Panc1 (cell line): ENCODE results near the gene LHFPL2.

Experiments
- POLR2AphosphoS5 ChIP-seq: IDR thresholded peaks from 2 replicates; pipeline ENCODE4 v1.6.1; 2012; ENCODE audit warnings: mild to moderate bottlenecking, low read depth, low read length, moderate library complexity
- TCF7L2 ChIP-seq: IDR thresholded peaks from 2 replicates; pipeline ENCODE4 v1.6.1; 2011; ENCODE audit warnings: mild to moderate bottlenecking, low read depth, low read length, inconsistent platforms
- TF ChIP-seq, protein P1 (sequence below): fragments of 450-650 bp; IDR thresholded peaks from 2 replicates; pipeline ENCODE4 v1.5.1; 2017; ENCODE audit warnings: mild to moderate bottlenecking
- TF ChIP-seq, protein P2 (sequence below), 2 experiments: IDR thresholded peaks; 2 replicates each; pipeline ENCODE4 v1.6.1; 2011 to 2012; ENCODE audit warnings: low read depth in 2 of 2, control low read depth in 1 of 2, low read length in 1 of 2, mild to moderate bottlenecking in 1 of 2, moderate library complexity in 1 of 2; ENCODE audit not compliant: insufficient read depth in 1 of 2

DNA sequence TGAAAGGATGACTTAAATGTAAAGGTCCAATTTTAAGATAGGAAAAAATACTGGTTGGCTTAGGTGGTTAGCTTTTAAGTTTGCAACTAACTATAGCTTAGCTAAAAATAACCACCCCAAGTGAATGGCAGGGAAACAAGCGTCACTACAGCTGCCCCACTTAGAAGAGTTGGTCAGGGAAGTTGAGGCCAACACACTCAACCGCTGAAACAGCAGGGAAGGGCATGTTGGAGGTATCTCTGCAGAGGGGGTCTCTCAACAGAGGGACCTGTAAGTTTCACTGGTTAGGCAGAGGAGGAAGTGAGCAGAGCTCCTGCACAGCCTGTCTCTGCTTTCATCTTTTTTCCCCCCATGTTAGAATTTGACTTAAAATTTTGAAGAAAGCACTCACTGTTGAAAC lies 75.3 kb downstream of the LHFPL2 start:
- TF ChIP-seq POLR2AphosphoS5 (no peak), TCF7L2 (no peak)
- TF ChIP-seq, protein P1, sequence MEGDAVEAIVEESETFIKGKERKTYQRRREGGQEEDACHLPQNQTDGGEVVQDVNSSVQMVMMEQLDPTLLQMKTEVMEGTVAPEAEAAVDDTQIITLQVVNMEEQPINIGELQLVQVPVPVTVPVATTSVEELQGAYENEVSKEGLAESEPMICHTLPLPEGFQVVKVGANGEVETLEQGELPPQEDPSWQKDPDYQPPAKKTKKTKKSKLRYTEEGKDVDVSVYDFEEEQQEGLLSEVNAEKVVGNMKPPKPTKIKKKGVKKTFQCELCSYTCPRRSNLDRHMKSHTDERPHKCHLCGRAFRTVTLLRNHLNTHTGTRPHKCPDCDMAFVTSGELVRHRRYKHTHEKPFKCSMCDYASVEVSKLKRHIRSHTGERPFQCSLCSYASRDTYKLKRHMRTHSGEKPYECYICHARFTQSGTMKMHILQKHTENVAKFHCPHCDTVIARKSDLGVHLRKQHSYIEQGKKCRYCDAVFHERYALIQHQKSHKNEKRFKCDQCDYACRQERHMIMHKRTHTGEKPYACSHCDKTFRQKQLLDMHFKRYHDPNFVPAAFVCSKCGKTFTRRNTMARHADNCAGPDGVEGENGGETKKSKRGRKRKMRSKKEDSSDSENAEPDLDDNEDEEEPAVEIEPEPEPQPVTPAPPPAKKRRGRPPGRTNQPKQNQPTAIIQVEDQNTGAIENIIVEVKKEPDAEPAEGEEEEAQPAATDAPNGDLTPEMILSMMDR, result no peak
- TF ChIP-seq, protein P2, sequence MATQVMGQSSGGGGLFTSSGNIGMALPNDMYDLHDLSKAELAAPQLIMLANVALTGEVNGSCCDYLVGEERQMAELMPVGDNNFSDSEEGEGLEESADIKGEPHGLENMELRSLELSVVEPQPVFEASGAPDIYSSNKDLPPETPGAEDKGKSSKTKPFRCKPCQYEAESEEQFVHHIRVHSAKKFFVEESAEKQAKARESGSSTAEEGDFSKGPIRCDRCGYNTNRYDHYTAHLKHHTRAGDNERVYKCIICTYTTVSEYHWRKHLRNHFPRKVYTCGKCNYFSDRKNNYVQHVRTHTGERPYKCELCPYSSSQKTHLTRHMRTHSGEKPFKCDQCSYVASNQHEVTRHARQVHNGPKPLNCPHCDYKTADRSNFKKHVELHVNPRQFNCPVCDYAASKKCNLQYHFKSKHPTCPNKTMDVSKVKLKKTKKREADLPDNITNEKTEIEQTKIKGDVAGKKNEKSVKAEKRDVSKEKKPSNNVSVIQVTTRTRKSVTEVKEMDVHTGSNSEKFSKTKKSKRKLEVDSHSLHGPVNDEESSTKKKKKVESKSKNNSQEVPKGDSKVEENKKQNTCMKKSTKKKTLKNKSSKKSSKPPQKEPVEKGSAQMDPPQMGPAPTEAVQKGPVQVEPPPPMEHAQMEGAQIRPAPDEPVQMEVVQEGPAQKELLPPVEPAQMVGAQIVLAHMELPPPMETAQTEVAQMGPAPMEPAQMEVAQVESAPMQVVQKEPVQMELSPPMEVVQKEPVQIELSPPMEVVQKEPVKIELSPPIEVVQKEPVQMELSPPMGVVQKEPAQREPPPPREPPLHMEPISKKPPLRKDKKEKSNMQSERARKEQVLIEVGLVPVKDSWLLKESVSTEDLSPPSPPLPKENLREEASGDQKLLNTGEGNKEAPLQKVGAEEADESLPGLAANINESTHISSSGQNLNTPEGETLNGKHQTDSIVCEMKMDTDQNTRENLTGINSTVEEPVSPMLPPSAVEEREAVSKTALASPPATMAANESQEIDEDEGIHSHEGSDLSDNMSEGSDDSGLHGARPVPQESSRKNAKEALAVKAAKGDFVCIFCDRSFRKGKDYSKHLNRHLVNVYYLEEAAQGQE (IDR thresholded peaks at IDR 0.05; ENCODE audit: insufficient read depth in 1 of 2, low read depth in 2 of 2, low read length in 1 of 2), result no peak
